ENCODE measurements around the gene SNX10. TPM values are rescaled to one million over a fixed set of nuclear protein-coding genes. Genes with fewer than 3 reads are reported as not detected.

SNX10 gene
- polyA plus RNA-seq, 6 donors from 2014 or later = 138 to 210 (median 164) TPM

GRCh38 chr7:26368542-26368941, 76.9 kb downstream of the SNX10 start:
- H3K27me3 Mint-ChIP-seq = no peaks in the 10 kb centered on the region
- H3K36me3 Mint-ChIP-seq = peaks cover 18 to 30% of the 10 kb centered on the region in 2 donors
- ATAC-seq (ENCODE audit: low read depth in 2 of 2) (no peak), DNase-seq (no peak)
- peaks cover 6 to 16% (median 9%) of the 10 kb centered on the region in 3 donors for H3K4me1 Mint-ChIP-seq
- no peaks in the 10 kb centered on the region for H3K9me3 Mint-ChIP-seq
- no peak overlapping the region for H3K4me3 Mint-ChIP-seq
- no peak overlapping the region for H3K27ac Mint-ChIP-seq

GRCh38 chr7:26369593-26369992, 77.9 kb downstream of the SNX10 start:
- ATAC-seq (ENCODE audit: low read depth in 2 of 2) = peak; percentile 61 to 63
- Mint-ChIP-seq H3K4me3 (no peak overlapping the region), H3K36me3 (peaks cover 18 to 38% of the 10 kb centered on the region in 2 donors), H3K4me1 (peaks cover 6 to 10% (median 9%) of the 10 kb centered on the region in 3 donors), H3K27ac (peak overlapping the region in 1 of 6 donors; percentile 68), H3K9me3 (no peaks in the 10 kb centered on the region), H3K27me3 (no peaks in the 10 kb centered on the region)
- peak; percentile 50 for DNase-seq

DNA sequence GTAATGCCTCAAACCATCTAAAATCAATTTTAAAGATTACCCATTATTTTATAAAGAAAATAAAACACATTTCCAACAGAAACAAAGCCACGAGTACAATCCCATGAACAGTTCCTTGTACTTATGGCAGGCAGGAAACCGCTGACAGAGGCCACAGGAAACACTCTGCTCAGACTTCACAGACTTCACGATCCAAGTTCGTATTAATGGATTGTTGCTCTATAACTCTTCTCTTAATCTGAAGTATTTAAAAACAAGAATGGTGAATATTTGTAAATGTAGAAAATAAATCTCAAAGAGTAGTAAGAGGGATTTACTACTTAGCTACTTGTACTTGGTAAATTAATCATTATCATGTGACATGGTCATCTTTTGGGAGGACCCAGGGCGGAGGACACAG, 78.3 kb downstream of the SNX10 start:
- Mint-ChIP-seq H3K4me1 (peaks cover 3 to 8% (median 5%) of the 10 kb centered on the region in 3 donors), H3K9me3 (no peaks in the 10 kb centered on the region), H3K27me3 (no peaks in the 10 kb centered on the region), H3K4me3 (peak overlapping the region in 1 of 8 donors; percentile 12), H3K27ac (no peak overlapping the region), H3K36me3 (peaks cover 16 to 37% of the 10 kb centered on the region in 2 donors)
- DNase-seq = peak; percentile 4
- no peak for ATAC-seq (ENCODE audit: low read depth in 2 of 2)

DNA sequence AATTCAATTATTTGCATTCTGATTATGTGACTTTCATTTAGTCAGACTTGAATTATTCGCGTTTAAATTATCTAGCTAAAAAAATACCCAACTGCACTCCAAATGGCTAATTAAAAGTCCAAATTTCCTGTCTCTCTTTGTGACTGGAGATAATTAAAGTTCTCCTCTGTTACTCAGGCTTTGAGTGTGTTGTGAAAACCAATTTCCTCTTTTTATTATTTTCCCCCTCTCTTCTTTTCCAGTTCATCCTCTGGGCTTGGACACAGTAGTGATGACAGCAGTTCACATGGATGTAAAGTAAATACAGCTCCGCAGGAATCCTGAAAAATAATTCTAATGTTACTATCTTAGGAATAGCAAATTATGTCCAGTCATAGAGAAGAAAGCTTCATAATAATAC, 80.6 kb downstream of the SNX10 start:
- Mint-ChIP-seq H3K4me1 (peaks cover 8 to 13% (median 12%) of the 10 kb centered on the region in 3 donors), H3K27ac (peak overlapping the region in 1 of 6 donors; percentile 56), H3K27me3 (peaks cover 0 to 9% (median 0%) of the 10 kb centered on the region in 3 donors), H3K36me3 (peaks cover 13 to 34% of the 10 kb centered on the region in 2 donors), H3K9me3 (no peaks in the 10 kb centered on the region), H3K4me3 (no peak overlapping the region)
- ATAC-seq (ENCODE audit: low read depth in 2 of 2) = no peak
- no peak for DNase-seq

GRCh38 chr7:26372704-26373103, 81.0 kb downstream of the SNX10 start:
- peaks cover 13 to 31% of the 10 kb centered on the region in 2 donors for H3K36me3 Mint-ChIP-seq
- ATAC-seq (ENCODE audit: low read depth in 2 of 2) = no peak
- H3K27ac Mint-ChIP-seq = no peak overlapping the region
- H3K4me1 Mint-ChIP-seq = peaks cover 8 to 15% (median 13%) of the 10 kb centered on the region in 3 donors
- no peak for DNase-seq
- no peaks in the 10 kb centered on the region for H3K9me3 Mint-ChIP-seq
- H3K4me3 Mint-ChIP-seq = no peak overlapping the region
- peaks cover 0 to 10% (median 0%) of the 10 kb centered on the region in 3 donors for H3K27me3 Mint-ChIP-seq

DNA sequence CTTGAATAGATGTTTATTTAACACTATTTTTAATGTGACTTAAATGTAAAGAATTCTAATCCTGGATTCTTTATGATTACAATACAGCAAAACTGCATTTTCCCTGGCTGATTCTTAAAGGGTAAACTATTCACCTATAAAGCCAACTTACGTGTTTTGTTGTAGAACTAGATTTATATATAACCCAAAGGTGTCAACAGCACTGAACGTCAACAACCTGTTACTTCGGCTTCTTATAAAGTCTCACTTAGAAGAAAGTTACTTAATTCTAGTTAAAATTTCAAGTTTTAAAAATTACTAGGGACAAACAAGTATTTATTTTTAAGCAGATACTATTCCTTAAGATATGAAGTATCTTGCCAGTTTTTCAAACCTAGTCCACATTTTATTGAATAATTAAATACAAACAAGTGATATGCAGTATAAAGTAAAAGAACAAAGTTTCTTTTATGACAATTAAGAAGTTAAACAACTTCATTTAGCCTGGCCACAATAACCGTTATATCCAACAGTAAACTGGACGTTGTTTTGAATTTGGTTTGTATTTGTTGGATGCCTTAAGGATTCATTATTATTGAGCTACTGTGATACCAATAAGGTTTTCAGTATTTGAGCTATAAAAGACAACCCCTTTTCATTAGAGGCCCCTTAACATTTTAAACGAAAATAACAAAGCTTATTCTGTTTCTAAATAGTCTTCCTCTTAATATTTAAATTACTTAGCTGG, 83.1 kb downstream of the SNX10 start:
- DNase-seq = no peak
- H3K27ac Mint-ChIP-seq = no peak overlapping the region
- no peaks in the 10 kb centered on the region for H3K9me3 Mint-ChIP-seq
- peaks cover 0 to 10% (median 0%) of the 10 kb centered on the region in 3 donors for H3K27me3 Mint-ChIP-seq
- no peak for ATAC-seq (ENCODE audit: low read depth in 2 of 2)
- H3K4me3 Mint-ChIP-seq = peak overlapping the region in 1 of 8 donors; percentile 25
- H3K4me1 Mint-ChIP-seq = peaks cover 8 to 13% (median 12%) of the 10 kb centered on the region in 3 donors
- peaks cover 13 to 28% of the 10 kb centered on the region in 2 donors for H3K36me3 Mint-ChIP-seq

DNA sequence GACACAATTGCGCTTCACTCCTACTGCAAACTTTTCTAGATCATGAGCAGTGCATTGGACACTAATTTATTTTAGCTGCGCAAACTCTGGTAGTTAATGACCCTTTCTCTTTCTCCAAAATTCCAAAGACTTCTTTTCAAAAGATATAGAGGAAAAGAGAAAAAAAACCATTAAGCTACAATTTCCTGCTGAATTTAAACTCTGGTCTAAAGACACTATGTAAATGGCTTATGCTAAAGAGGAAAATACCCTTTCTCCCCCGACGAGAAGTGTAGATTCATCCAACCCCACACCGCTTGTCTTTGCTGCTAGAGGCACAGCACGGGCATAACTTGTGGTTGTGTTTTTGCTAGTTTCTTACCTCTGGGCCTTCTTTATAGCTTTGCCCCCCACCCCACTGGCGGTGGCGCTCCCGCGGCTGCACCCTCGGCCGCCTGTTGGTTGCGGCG, 84.1 kb downstream of the SNX10 start:
- Mint-ChIP-seq H3K4me3 (peak overlapping the region in 7 of 8 donors; percentile 47 to 84 (median 80)), H3K27me3 (peaks cover 0 to 10% (median 0%) of the 10 kb centered on the region in 3 donors), H3K9me3 (no peaks in the 10 kb centered on the region), H3K27ac (no peak overlapping the region), H3K36me3 (peaks cover 13 to 28% of the 10 kb centered on the region in 2 donors), H3K4me1 (peaks cover 8 to 13% (median 10%) of the 10 kb centered on the region in 3 donors)
- DNase-seq (no peak), ATAC-seq (ENCODE audit: low read depth in 2 of 2) (peak; percentile 32 to 34)

DNA sequence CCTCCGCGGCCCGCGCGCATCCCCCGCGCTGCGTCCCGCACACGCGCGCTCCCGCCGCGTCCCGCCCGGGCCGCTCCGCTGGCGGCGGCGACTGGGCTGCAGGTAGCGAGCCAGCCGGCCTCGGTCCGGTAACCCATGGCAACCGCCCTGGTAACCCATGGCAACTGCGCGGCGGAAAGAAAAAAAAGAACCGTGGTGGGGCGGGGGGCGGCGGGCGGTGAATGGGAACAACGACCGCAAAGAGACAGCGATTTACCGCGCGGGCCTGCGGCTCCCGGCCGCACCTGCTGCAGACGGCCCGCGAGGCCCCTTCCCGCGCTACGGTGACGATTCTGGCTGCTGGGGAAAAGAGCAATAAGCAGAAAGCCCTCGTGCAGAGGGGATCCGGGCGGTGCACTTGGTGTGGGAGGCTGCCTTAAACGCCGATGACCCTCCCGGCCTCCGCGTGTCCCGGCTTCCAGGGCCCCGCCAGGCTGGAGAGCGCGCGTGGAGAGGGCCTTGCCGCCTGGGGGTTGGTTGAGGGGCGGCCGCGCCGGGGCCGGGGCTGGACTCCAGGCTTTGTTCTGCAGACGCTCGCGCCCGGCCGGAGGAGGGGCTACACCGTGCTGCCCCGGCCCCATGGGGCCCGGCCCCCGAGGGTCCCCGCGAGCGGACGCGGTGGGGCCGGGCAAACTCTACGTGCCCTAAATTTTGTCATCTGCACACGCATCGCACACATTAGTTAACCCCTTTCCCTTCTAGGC, 84.7 kb downstream of the SNX10 start:
- ATAC-seq (ENCODE audit: low read depth in 2 of 2) (peak; percentile 35 to 40), DNase-seq (peak; percentile 51)
- peaks cover 8 to 13% (median 10%) of the 10 kb centered on the region in 3 donors for H3K4me1 Mint-ChIP-seq
- H3K9me3 Mint-ChIP-seq = no peaks in the 10 kb centered on the region
- H3K27ac Mint-ChIP-seq = peak overlapping the region in 4 of 6 donors; percentile 66 to 96 (median 72)
- H3K36me3 Mint-ChIP-seq = peaks cover 13 to 28% of the 10 kb centered on the region in 2 donors
- H3K27me3 Mint-ChIP-seq = peaks cover 0 to 10% (median 0%) of the 10 kb centered on the region in 3 donors
- H3K4me3 Mint-ChIP-seq = peak overlapping the region; percentile 80 to 95 (median 90)

DNA sequence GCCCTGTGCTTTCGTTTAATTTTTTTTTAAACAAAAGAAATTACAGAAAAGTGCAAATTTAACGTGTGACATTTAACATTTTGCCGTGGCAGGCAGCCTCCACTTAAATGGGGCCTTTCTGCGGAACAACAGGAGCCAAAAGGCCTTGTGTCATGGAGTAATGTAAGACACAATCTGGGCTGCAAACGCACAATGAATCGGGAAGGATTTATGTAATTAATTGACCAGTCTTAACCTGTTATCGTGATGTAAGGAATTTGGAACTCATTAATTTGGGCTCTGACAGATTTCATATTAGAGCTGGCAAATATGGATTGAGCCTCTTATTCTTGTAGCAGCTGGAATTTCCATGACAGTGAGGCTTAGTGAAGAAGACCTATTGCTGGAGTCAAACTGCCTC, 86.4 kb downstream of the SNX10 start:
- Mint-ChIP-seq H3K36me3 (peaks cover 0 to 14% of the 10 kb centered on the region in 2 donors), H3K9me3 (no peaks in the 10 kb centered on the region), H3K4me3 (peak overlapping the region in 1 of 8 donors; percentile 84), H3K27me3 (peaks cover 0 to 15% (median 0%) of the 10 kb centered on the region in 3 donors), H3K27ac (no peak overlapping the region), H3K4me1 (peaks cover 8 to 13% (median 10%) of the 10 kb centered on the region in 3 donors)
- ATAC-seq (ENCODE audit: low read depth in 2 of 2) = no peak
- DNase-seq = no peak

- H3K4me1 Mint-ChIP-seq = peaks cover 8 to 13% (median 10%) of the 10 kb centered on the region in 3 donors
- peaks cover 0 to 15% (median 3%) of the 10 kb centered on the region in 3 donors for H3K27me3 Mint-ChIP-seq
- H3K27ac Mint-ChIP-seq = no peak overlapping the region
- no peak for ATAC-seq (ENCODE audit: low read depth in 2 of 2)
- H3K9me3 Mint-ChIP-seq = no peaks in the 10 kb centered on the region
- H3K4me3 Mint-ChIP-seq = no peak overlapping the region
- no peaks in the 10 kb centered on the region for H3K36me3 Mint-ChIP-seq
- no peak for DNase-seq
Measured at GRCh38 chr7:26379711-26380110, 88.0 kb downstream of the SNX10 start.

- Mint-ChIP-seq H3K9me3 (no peaks in the 10 kb centered on the region), H3K27ac (no peak overlapping the region), H3K4me3 (peak overlapping the region in 1 of 8 donors; percentile 41), H3K27me3 (peaks cover 0 to 19% (median 10%) of the 10 kb centered on the region in 3 donors), H3K36me3 (no peaks in the 10 kb centered on the region), H3K4me1 (peaks cover 3 to 7% (median 7%) of the 10 kb centered on the region in 3 donors)
- DNase-seq (no peak), ATAC-seq (ENCODE audit: low read depth in 2 of 2) (no peak)
Measured at GRCh38 chr7:26381476-26382353, 90.1 kb downstream of the SNX10 start.

DNA sequence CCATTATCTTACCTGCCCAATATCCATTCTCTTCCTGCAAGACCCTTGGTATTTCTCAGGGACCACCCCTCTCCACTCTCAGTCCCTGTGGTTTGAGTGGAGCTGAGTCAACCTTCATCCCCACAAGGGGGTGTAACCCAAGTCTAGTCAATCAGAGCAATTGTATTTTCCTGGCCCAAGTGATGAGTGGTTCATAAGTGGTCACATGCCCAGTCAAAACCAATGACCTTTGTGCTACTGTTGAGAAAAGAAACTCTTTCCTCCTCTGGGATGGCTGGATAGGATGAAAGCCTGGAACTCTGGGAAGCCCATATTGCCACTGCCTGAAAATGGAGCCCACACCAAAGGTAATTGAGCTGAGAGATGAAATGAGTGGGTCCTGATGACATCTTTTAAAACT, 93.6 kb downstream of the SNX10 start:
- Mint-ChIP-seq H3K4me3 (no peak overlapping the region), H3K9me3 (no peaks in the 10 kb centered on the region), H3K27me3 (peaks cover 0 to 35% (median 14%) of the 10 kb centered on the region in 3 donors), H3K4me1 (peaks cover 0 to 6% (median 0%) of the 10 kb centered on the region in 3 donors), H3K36me3 (no peaks in the 10 kb centered on the region), H3K27ac (no peak overlapping the region)
- DNase-seq (no peak), ATAC-seq (ENCODE audit: low read depth in 2 of 2) (no peak)

DNA sequence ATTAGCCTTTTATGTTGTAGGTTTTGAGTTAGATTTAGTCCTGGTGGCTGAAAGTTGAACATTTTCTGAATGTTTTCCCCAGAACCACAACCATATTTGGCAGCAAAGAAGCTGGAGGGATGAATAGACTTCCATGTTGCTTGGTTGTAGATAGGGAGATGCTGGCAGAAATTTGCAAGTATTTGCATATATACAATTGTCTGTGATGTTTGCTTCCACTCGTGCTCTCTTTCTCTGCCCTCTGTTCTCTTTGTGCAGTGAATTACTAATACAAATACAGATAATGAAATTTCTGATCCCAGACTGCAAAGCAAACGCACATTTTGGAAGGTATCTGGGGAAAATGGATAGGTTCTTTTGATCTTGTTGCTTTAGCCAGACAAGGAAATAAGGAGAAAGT, 96.1 kb downstream of the SNX10 start:
- H3K9me3 Mint-ChIP-seq = no peaks in the 10 kb centered on the region
- no peak overlapping the region for H3K27ac Mint-ChIP-seq
- H3K4me1 Mint-ChIP-seq = peaks cover 0 to 6% (median 0%) of the 10 kb centered on the region in 3 donors
- DNase-seq = no peak
- H3K27me3 Mint-ChIP-seq = peaks cover 0 to 30% (median 18%) of the 10 kb centered on the region in 3 donors
- no peak overlapping the region for H3K4me3 Mint-ChIP-seq
- no peaks in the 10 kb centered on the region for H3K36me3 Mint-ChIP-seq
- ATAC-seq (ENCODE audit: low read depth in 2 of 2) = no peak

Measured in naive B cell (primary cell).